Endothelial cell of hepatic sinusoid (primary cell): ENCODE results near the gene ZBTB20.

Experiments used
- in situ Hi-C: cut with HindIII; loops from 2 replicates; pipeline ENCODE4 v1.10.0; 2017; ENCODE audit warnings: low sequenced_read_pairs

ZBTB20 gene

GRCh38 chr3:114646526-114646925 is 500.6 kb downstream of the ZBTB20 start:
- in situ Hi-C loops = no loop called here

GRCh38 chr3:114645392-114645791 is 501.7 kb downstream of the ZBTB20 start:
- in situ Hi-C loops = no loop called here

GRCh38 chr3:114644367-114644766 is 502.7 kb downstream of the ZBTB20 start:
- in situ Hi-C loops = loop anchor here (5.0 kb wide), 1 partner anchor 92 kb away; no protein-coding TSS in a partner anchor

- in situ Hi-C loops = loop anchor here (5.0 kb wide), 1 partner anchor 91 kb away; no protein-coding TSS in a partner anchor
These were observed 503.9 kb downstream of the ZBTB20 start for GRCh38 chr3:114642951-114643741.

GRCh38 chr3:114640126-114640525 is 507.0 kb downstream of the ZBTB20 start:
- in situ Hi-C loops = loop anchor here (5.0 kb wide), 1 partner anchor 88 kb away; no protein-coding TSS in a partner anchor

GRCh38 chr3:114639171-114639570 is 507.9 kb downstream of the ZBTB20 start:
- in situ Hi-C loops = no loop called here

- in situ Hi-C loops = no loop called here
These were observed 511.2 kb downstream of the ZBTB20 start for GRCh38 chr3:114635878-114636277.

GRCh38 chr3:114634635-114635034 is 512.5 kb downstream of the ZBTB20 start:
- in situ Hi-C loops = no loop called here

GRCh38 chr3:114632757-114633424 is 514.2 kb downstream of the ZBTB20 start:
- in situ Hi-C loops = no loop called here

- in situ Hi-C loops = no loop called here
These were observed 519.3 kb downstream of the ZBTB20 start for GRCh38 chr3:114627770-114628169.

GRCh38 chr3:114626751-114627150 is 520.3 kb downstream of the ZBTB20 start:
- in situ Hi-C loops = no loop called here

- in situ Hi-C loops = no loop called here
These were observed 522.4 kb downstream of the ZBTB20 start for GRCh38 chr3:114624571-114625181.

- in situ Hi-C loops = no loop called here
These were observed 523.0 kb downstream of the ZBTB20 start for GRCh38 chr3:114624047-114624445.

GRCh38 chr3:114623420-114624046 is 523.6 kb downstream of the ZBTB20 start:
- in situ Hi-C loops = no loop called here

- in situ Hi-C loops = no loop called here
These were observed 525.1 kb downstream of the ZBTB20 start for GRCh38 chr3:114622001-114622400.

- in situ Hi-C loops = no loop called here
These were observed 527.3 kb downstream of the ZBTB20 start for GRCh38 chr3:114619771-114620170.

- in situ Hi-C loops = no loop called here
These were observed 531.5 kb downstream of the ZBTB20 start for GRCh38 chr3:114615523-114616085.

GRCh38 chr3:114609973-114610630 is 537.0 kb downstream of the ZBTB20 start:
- in situ Hi-C loops = loop anchor here (5.0 kb wide), 1 partner anchor 58 kb away; no protein-coding TSS in a partner anchor

GRCh38 chr3:114608293-114608692 is 538.8 kb downstream of the ZBTB20 start:
- in situ Hi-C loops = no loop called here

GRCh38 chr3:114606336-114606735 is 540.8 kb downstream of the ZBTB20 start:
- in situ Hi-C loops = no loop called here
